Smooth muscle cell (in vitro differentiated cells): ENCODE results near the gene ARHGEF9. TPM values are rescaled to one million over a fixed set of nuclear protein-coding genes. Genes with fewer than 3 reads are reported as not detected.

Experiments
- DNase-seq: peaks from one replicate; lab custom pipeline; 2025; ENCODE audit not compliant: unreplicated experiment; lab: John Stamatoyannopoulos, UW
- H2AFZ ChIP-seq: fragments of 200-600 bp; sonication (generic); 2 replicates; pipeline ENCODE4 v1.6.0; 2016; ENCODE audit warnings: antibody characterized with exemption, low read depth, mild to moderate bottlenecking
- H3F3A ChIP-seq: fragments of 200-600 bp; sonication (generic); 2 replicates; pipeline ENCODE4 v1.6.0; 2017; ENCODE audit warnings: antibody characterized with exemption, low read depth
- H3K27ac ChIP-seq: fragments of 200-600 bp; sonication (generic); 2 replicates; pipeline ENCODE4 v1.5.1; 2016; ENCODE audit warnings: low read depth, mild to moderate bottlenecking
- H3K27me3 ChIP-seq: fragments of 200-600 bp; sonication (generic); 2 replicates; pipeline ENCODE4 v1.6.1; 2016; ENCODE audit warnings: low read depth, mild to moderate bottlenecking
- H3K36me3 ChIP-seq: fragments of 200-600 bp; sonication (generic); 2 replicates; pipeline ENCODE4 v1.5.1; 2016; ENCODE audit warnings: low read depth
- H3K4me1 ChIP-seq: fragments of 200-600 bp; sonication (generic); 2 replicates; pipeline ENCODE4 v1.5.1; 2016; ENCODE audit warnings: low read depth
- H3K4me2 ChIP-seq: fragments of 200-600 bp; sonication (generic); 2 replicates; pipeline ENCODE4 v1.6.0; 2016; ENCODE audit warnings: mild to moderate bottlenecking
- H3K4me3 ChIP-seq: fragments of 200-600 bp; sonication (generic); 2 replicates; pipeline ENCODE4 v1.5.1; 2016; ENCODE audit warnings: mild to moderate bottlenecking
- H3K79me2 ChIP-seq: fragments of 200-600 bp; sonication (generic); 2 replicates; pipeline ENCODE4 v1.6.0; 2016; ENCODE audit warnings: low read depth, mild to moderate bottlenecking
- H3K9ac ChIP-seq: fragments of 200-600 bp; sonication (generic); 2 replicates; pipeline ENCODE4 v1.6.0; 2016; ENCODE audit warnings: low read depth
- H3K9me3 ChIP-seq: fragments of 200-600 bp; sonication (generic); replicated peaks from 2 replicates; pipeline ENCODE4 v1.5.1; 2016; ENCODE audit warnings: low read depth
- H4K20me1 ChIP-seq: fragments of 200-600 bp; sonication (generic); 2 replicates; pipeline ENCODE4 v1.6.0; 2016; ENCODE audit warnings: low read depth
- WGBS: methylation state at CpG from one replicate; pipeline ENCODE4 v1.1.7; 2016; ENCODE audit warnings: low lambda C conversion rate; 5-methylcytosine and 5-hydroxymethylcytosine counted together
- polyA plus RNA-seq: library from polyadenylated mRNA; unstranded; fragments of >200 nt; fragmentation: Nextera tagmentation; extraction: Ambion mirVana; gene quantifications from 2 replicates; pipeline ENCODE4 v1.2.1, GENCODE V29; 2016
- total RNA-seq: library from RNA; depleted of rRNA; stranded (reverse); fragments of >200 nt; gene quantifications from 2 replicates; pipeline ENCODE4 v1.2.3, GENCODE V29; 2014
- TF ChIP-seq, protein P1 (sequence below): fragments of 200-600 bp; sonication (generic); IDR thresholded peaks from 2 replicates; pipeline ENCODE4 v1.5.1; 2017; ENCODE audit warnings: borderline replicate concordance, mild to moderate bottlenecking, antibody characterized with exemption; ENCODE audit not compliant: insufficient read depth, poor library complexity, severe bottlenecking

The ARHGEF9 gene
- total and polyA plus RNA-seq, 2 experiments from 2014 or later: 10.6 to 17.4 TPM

- Histone ChIP-seq H3F3A (no peaks in the 10 kb centered on the region), H3K36me3 (no peaks in the 10 kb centered on the region), H3K9me3 (no peaks in the 10 kb centered on the region), H4K20me1 (no peaks in the 10 kb centered on the region), H2AFZ (no peak overlapping the region), H3K27ac (no peak overlapping the region), H3K4me2 (no peak overlapping the region), H3K4me1 (no peaks in the 10 kb centered on the region), H3K27me3 (no peaks in the 10 kb centered on the region), H3K9ac (no peak overlapping the region), H3K4me3 (no peak overlapping the region), H3K79me2 (no peaks in the 10 kb centered on the region)
- 81% methylated on average over 1 of the region's 1 CpG for WGBS
- TF ChIP-seq, protein P1, sequence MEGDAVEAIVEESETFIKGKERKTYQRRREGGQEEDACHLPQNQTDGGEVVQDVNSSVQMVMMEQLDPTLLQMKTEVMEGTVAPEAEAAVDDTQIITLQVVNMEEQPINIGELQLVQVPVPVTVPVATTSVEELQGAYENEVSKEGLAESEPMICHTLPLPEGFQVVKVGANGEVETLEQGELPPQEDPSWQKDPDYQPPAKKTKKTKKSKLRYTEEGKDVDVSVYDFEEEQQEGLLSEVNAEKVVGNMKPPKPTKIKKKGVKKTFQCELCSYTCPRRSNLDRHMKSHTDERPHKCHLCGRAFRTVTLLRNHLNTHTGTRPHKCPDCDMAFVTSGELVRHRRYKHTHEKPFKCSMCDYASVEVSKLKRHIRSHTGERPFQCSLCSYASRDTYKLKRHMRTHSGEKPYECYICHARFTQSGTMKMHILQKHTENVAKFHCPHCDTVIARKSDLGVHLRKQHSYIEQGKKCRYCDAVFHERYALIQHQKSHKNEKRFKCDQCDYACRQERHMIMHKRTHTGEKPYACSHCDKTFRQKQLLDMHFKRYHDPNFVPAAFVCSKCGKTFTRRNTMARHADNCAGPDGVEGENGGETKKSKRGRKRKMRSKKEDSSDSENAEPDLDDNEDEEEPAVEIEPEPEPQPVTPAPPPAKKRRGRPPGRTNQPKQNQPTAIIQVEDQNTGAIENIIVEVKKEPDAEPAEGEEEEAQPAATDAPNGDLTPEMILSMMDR: no peak
- no peak for DNase-seq
Observed at GRCh38 chrX:63720293-63720692, 64.7 kb downstream of the ARHGEF9 start.

GRCh38 chrX:63719633-63720032, 65.4 kb downstream of the ARHGEF9 start:
- Histone ChIP-seq H3K36me3 (no peaks in the 10 kb centered on the region), H3K4me1 (no peaks in the 10 kb centered on the region)

DNA sequence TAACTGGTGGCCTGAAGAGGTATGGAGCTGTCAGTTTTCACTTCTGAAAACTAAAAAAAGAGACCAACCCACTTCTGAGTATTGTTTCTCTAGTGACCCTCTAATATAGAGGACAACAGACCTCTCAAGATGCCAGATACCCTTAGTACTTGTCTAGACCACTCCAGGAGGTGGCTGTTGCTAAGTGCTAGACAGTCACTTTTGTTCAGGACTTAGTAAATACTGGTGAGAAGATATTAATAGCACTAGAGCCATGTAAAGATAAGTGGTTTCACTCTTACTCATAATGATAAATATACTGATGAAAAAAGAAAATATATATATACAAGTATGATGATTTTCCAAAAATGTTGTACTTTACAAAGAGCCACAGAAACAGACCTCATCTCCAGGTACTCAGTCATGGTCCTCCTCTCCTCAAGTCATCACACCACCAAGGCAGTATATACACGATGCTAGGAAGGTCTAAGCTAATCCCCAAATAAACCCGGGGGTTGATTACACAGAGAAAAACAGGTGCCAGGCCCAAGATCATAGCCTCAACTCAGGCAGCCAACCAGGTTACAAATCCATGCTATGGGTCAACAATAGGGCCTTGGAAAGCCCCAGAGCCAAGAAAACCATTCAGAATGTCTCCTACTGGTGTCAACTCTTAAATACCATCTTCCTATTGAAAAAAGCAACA, 66.9 kb downstream of the ARHGEF9 start:
- TF ChIP-seq, protein P1: no peak
- Histone ChIP-seq H3K4me2 (no peak overlapping the region), H2AFZ (no peak overlapping the region), H3K36me3 (no peaks in the 10 kb centered on the region), H3K79me2 (no peaks in the 10 kb centered on the region), H4K20me1 (no peaks in the 10 kb centered on the region), H3K27me3 (no peaks in the 10 kb centered on the region), H3F3A (no peaks in the 10 kb centered on the region), H3K9me3 (no peaks in the 10 kb centered on the region), H3K4me3 (no peak overlapping the region), H3K27ac (no peak overlapping the region), H3K9ac (no peak overlapping the region), H3K4me1 (no peaks in the 10 kb centered on the region)
- WGBS: 76% methylated on average over 2 of the region's 2 CpGs
- no peak for DNase-seq

More at GRCh38 chrX:63719633-63720032, 65.4 kb downstream of the ARHGEF9 start:
- Histone ChIP-seq H3K9ac (no peak overlapping the region), H3K27me3 (no peaks in the 10 kb centered on the region), H4K20me1 (no peaks in the 10 kb centered on the region), H3F3A (no peaks in the 10 kb centered on the region), H3K4me2 (no peak overlapping the region), H3K4me3 (no peak overlapping the region), H3K9me3 (no peaks in the 10 kb centered on the region), H3K27ac (no peak overlapping the region), H3K79me2 (no peaks in the 10 kb centered on the region), H2AFZ (no peak overlapping the region)
- TF ChIP-seq, protein P1: no peak
- no peak for DNase-seq

- Histone ChIP-seq H3F3A (no peaks in the 10 kb centered on the region), H3K36me3 (no peaks in the 10 kb centered on the region), H3K4me3 (no peak overlapping the region), H3K9me3 (peaks cover 4% of the 10 kb centered on the region), H4K20me1 (no peaks in the 10 kb centered on the region), H3K9ac (no peak overlapping the region), H2AFZ (no peak overlapping the region), H3K27ac (no peak overlapping the region), H3K79me2 (no peaks in the 10 kb centered on the region), H3K4me2 (no peak overlapping the region), H3K27me3 (no peaks in the 10 kb centered on the region), H3K4me1 (no peaks in the 10 kb centered on the region)
- WGBS: 61% methylated on average over 2 of the region's 2 CpGs
- DNase-seq: no peak
- TF ChIP-seq, protein P1: no peak
Observed at GRCh38 chrX:63713526-63713925, 71.5 kb downstream of the ARHGEF9 start.
